Colonic mucosa (tissue), 4 donors: ENCODE results near the gene DHCR7. TPM values are rescaled to one million over a fixed set of nuclear protein-coding genes. Genes with fewer than 3 reads are reported as not detected.

Source experiments
- DNase-seq: peaks from one replicate; pipeline ENCODE4 v3.0.0-alpha.2; 2020
- H3K27ac ChIP-seq: fragments of 200-600 bp; one replicate; pipeline ENCODE4 v1.8.0; 2021
- H3K27me3 ChIP-seq: fragments of 200-600 bp; one replicate; pipeline ENCODE4 v1.8.0; 2021
- H3K36me3 ChIP-seq: fragments of 200-600 bp; one replicate; pipeline ENCODE4 v1.8.0; 2021
- H3K4me1 ChIP-seq: fragments of 200-600 bp; one replicate; pipeline ENCODE4 v1.8.0; 2021; ENCODE audit warnings: mild to moderate bottlenecking
- H3K4me3 ChIP-seq: fragments of 200-600 bp; one replicate; pipeline ENCODE4 v1.8.0; 2021
- H3K9ac ChIP-seq, 2 donors: one replicate each; pipeline ENCODE4 v1.7.0; 2013; ENCODE audit warnings: control low read depth in 2 of 2, low read depth in 2 of 2, low read length in 2 of 2
- H3K9me3 ChIP-seq: fragments of 200-600 bp; one replicate; pipeline ENCODE4 v1.8.0; 2021
- intact Hi-C: fragments of 100-400 bp; cut with DNase I; formaldehyde crosslinking; loops from one replicate; pipeline ENCODE4 v1.14.1; 2022
- total RNA-seq, 2 donors: library from RNA; stranded (reverse); fragmentation: NEBNext Ultra II Directional in 1 of 2; extraction: Animal tissue kit (Norgen Biotek cat#: 25700) in 1 of 2; gene quantifications; one replicate each; pipeline ENCODE4 v1.2.1, GENCODE V29; 2021
- TF ChIP-seq, protein P1 (sequence below): fragments of 200-600 bp; IDR thresholded peaks from one replicate; pipeline ENCODE4 v1.8.0; 2022; ENCODE audit warnings: antibody characterized with exemption, mild to moderate bottlenecking
- donor health status: healthy.
- donor health status: DM: no; HTN: no; CAD: no.
- donor health status: DM: no; HTN: no; CAD: no.

Gene DHCR7
- total RNA-seq, 2 donors from 2014 or later = 75.3 to 163 TPM

DNA sequence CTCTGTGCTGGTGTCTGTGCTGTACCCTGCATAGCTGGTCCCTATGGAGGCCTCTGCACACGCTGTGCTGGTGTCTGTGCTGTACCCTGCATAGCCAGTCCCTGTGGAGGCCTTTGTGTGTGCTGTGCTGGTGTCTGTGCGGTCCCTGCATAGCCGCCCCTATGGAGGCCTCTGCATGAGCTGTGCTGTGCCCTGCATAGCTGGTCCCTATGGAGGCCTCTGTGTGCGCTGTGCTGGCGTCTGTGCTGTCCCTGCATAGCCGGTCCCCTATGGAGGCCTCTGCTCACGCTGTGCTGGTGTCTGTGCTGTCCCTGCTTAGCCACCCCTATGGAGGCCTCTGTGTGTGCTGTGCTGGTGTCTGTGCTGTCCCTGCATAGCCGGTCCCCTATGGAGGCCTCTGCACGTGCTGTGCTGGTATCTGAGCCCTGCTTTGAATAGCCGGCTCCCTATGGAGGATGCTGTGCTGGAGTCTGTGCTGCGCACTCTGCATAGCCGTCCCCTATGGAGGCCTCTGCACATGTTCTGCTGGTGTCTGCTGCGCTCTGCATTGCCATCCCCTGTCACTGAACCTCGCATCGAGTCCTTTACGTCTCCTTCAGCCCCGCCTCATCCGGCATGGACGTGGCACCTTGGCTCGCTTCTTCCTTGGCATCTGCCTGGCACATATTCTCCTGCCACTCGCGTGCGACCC, 11.0 kb upstream of the DHCR7 start:
- Histone ChIP-seq H3K27me3 (no peaks in the 10 kb centered on the region), H3K9me3 (no peaks in the 10 kb centered on the region), H3K4me3 (no peak overlapping the region), H3K9ac (no peak overlapping the region), H3K4me1 (peaks cover 6% of the 10 kb centered on the region), H3K27ac (no peak overlapping the region), H3K36me3 (peaks cover 30% of the 10 kb centered on the region)
- intact Hi-C loops = no loop called here
- no peak for DNase-seq
- TF ChIP-seq, protein P1, sequence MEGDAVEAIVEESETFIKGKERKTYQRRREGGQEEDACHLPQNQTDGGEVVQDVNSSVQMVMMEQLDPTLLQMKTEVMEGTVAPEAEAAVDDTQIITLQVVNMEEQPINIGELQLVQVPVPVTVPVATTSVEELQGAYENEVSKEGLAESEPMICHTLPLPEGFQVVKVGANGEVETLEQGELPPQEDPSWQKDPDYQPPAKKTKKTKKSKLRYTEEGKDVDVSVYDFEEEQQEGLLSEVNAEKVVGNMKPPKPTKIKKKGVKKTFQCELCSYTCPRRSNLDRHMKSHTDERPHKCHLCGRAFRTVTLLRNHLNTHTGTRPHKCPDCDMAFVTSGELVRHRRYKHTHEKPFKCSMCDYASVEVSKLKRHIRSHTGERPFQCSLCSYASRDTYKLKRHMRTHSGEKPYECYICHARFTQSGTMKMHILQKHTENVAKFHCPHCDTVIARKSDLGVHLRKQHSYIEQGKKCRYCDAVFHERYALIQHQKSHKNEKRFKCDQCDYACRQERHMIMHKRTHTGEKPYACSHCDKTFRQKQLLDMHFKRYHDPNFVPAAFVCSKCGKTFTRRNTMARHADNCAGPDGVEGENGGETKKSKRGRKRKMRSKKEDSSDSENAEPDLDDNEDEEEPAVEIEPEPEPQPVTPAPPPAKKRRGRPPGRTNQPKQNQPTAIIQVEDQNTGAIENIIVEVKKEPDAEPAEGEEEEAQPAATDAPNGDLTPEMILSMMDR = no peak

- peaks cover 10% of the 10 kb centered on the region for H3K4me1 ChIP-seq
- TF ChIP-seq, protein P1 = no peak
- H3K9me3 ChIP-seq = no peaks in the 10 kb centered on the region
- no peak overlapping the region for H3K9ac ChIP-seq
- no peak overlapping the region for H3K4me3 ChIP-seq
- intact Hi-C loops = no loop called here
- H3K27ac ChIP-seq = no peak overlapping the region
- H3K36me3 ChIP-seq = peaks cover 30% of the 10 kb centered on the region
- H3K27me3 ChIP-seq = no peaks in the 10 kb centered on the region
- DNase-seq = no peak
Observed at GRCh38 chr11:71458146-71459070, 10.2 kb upstream of the DHCR7 start.

DNA sequence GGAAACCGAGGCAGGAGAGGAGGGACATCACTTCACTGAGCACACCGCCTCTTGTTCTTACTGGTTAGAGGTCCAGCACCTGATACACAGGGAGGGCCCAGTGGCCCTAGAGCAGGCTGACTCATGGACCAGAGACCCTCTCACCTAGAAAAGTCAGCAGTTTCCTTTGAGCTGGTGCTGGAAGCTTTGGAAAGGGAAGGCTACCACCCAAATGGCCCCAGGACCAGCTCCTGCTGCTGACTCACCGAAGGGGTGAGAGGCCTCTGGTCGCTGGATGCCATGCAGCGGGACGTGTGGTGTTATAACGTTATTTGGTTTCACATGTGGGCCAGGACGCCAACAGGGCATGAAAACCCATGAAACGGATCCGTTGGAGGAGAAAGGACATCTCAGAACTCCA, 8.6 kb upstream of the DHCR7 start:
- H3K27ac ChIP-seq = no peak overlapping the region
- no peaks in the 10 kb centered on the region for H3K9me3 ChIP-seq
- no peak overlapping the region for H3K9ac ChIP-seq
- H3K27me3 ChIP-seq = no peaks in the 10 kb centered on the region
- intact Hi-C loops = no loop called here
- TF ChIP-seq, protein P1 = no peak
- H3K4me1 ChIP-seq = peaks cover 10% of the 10 kb centered on the region
- H3K36me3 ChIP-seq = peaks cover 30% of the 10 kb centered on the region
- H3K4me3 ChIP-seq = no peak overlapping the region
- DNase-seq = no peak

DNA sequence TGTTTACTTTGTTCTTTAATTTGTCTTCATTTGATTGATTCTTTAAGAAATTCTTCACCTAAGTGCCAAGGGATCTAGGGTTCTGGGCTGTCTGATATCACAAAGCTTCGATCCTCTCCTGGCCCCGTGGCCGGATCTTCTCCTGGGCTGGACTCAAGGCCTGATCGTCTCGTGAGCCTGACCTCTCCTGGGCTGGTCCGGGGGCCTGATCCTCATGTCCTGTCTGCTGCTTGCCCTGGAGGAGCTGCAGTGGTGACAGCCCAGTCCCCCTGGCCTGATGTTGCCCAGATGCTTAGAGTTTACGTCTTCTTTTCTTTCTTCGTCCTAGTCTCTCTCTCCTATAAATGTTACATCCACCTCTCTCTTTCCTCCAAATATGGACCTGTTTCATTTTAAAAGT, 8.1 kb upstream of the DHCR7 start:
- Histone ChIP-seq H3K36me3 (peaks cover 30% of the 10 kb centered on the region), H3K9me3 (no peaks in the 10 kb centered on the region), H3K4me3 (no peak overlapping the region), H3K4me1 (peaks cover 10% of the 10 kb centered on the region), H3K27ac (no peak overlapping the region), H3K9ac (no peak overlapping the region), H3K27me3 (no peaks in the 10 kb centered on the region)
- intact Hi-C loops = no loop called here
- no peak for DNase-seq
- TF ChIP-seq, protein P1 = no peak

- TF ChIP-seq, protein P1 = no peak
- H3K4me1 ChIP-seq = peaks cover 10% of the 10 kb centered on the region
- peaks cover 28% of the 10 kb centered on the region for H3K36me3 ChIP-seq
- H3K9ac ChIP-seq = no peak overlapping the region
- no peaks in the 10 kb centered on the region for H3K27me3 ChIP-seq
- H3K9me3 ChIP-seq = no peaks in the 10 kb centered on the region
- intact Hi-C loops = no loop called here
- H3K27ac ChIP-seq = no peak overlapping the region
- H3K4me3 ChIP-seq = peak overlapping the region; percentile 91
- peak; percentile 71 for DNase-seq
Observed at GRCh38 chr11:71454470-71455113, 6.4 kb upstream of the DHCR7 start.
